Activated T-cell treated with anti-CD3 and anti-CD28 coated beads for 24 hours (primary cell): ENCODE measurements around the gene CKAP2L.

Source experiments
- DNase-seq: peaks from one replicate; pipeline ENCODE4 v3.0.0-alpha.2; 2020; ENCODE audit warnings: low read depth

Gene CKAP2L

GRCh38 chr2:112791693-112792230, 27.4 kb upstream of the CKAP2L start:
- no peak for DNase-seq

GRCh38 chr2:112791019-112791418, 26.6 kb upstream of the CKAP2L start:
- DNase-seq, result no peak

GRCh38 chr2:112790305-112790704, 25.9 kb upstream of the CKAP2L start:
- no peak for DNase-seq

DNA sequence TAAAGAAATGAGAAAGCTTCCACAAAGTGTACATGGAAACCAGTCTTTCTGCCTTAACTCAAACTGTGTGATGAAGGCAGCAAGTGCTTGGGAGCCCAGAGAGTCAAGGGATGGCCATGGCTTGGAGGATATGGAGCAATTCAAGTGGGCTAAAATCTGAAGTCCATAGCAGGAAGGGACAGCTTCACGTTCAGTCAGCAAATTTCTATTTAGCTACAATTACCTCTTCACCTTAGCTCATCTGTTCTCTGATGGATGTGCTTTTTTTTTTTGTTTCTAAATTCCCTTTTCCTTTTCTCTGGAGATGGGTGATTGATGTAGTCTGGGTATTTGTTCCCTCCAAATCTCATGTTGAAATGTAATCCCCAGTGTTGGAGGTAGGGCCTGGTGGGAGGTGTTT, 24.8 kb upstream of the CKAP2L start:
- no peak for DNase-seq

- no peak for DNase-seq
Observed at GRCh38 chr2:112788653-112789052, 24.2 kb upstream of the CKAP2L start.

GRCh38 chr2:112787729-112788393, 23.5 kb upstream of the CKAP2L start:
- DNase-seq, result no peak

GRCh38 chr2:112787294-112787693, 22.9 kb upstream of the CKAP2L start:
- no peak for DNase-seq

GRCh38 chr2:112784199-112785189, 20.1 kb upstream of the CKAP2L start, which contains the start of gene IL1A:
Gene IL1A, minus strand, starts transcription at chr2:112784493. Its CDS starts 723 bp downstream, at chr2:112783770.
- DNase-seq, result no peak

- DNase-seq, result no peak
Observed at GRCh38 chr2:112783187-112783714, 18.8 kb upstream of the CKAP2L start.

GRCh38 chr2:112782234-112782799, 17.9 kb upstream of the CKAP2L start:
- no peak for DNase-seq

- DNase-seq, result no peak
Observed at GRCh38 chr2:112779598-112779997, 15.2 kb upstream of the CKAP2L start.

DNA sequence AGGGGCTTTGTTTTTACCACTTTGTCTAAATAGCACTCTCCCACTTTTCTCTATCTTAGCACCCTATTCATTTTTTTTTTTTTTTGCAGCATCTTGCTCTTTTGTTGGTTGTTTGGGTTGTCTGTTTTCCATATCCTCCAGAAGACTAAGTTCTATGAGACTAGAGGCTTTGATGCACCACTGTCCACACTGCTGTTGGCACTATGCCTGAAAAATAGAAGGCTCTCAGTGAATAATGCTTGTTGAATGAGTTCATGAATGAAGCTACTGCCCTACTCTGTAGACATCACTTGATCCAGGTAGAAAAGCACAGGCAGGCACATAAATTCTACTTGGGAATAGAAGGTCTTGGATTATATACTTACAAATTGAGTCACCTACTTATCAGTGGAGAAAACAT, 12.6 kb upstream of the CKAP2L start:
- no peak for DNase-seq

GRCh38 chr2:112776113-112776512, 11.7 kb upstream of the CKAP2L start:
- DNase-seq, result no peak

DNA sequence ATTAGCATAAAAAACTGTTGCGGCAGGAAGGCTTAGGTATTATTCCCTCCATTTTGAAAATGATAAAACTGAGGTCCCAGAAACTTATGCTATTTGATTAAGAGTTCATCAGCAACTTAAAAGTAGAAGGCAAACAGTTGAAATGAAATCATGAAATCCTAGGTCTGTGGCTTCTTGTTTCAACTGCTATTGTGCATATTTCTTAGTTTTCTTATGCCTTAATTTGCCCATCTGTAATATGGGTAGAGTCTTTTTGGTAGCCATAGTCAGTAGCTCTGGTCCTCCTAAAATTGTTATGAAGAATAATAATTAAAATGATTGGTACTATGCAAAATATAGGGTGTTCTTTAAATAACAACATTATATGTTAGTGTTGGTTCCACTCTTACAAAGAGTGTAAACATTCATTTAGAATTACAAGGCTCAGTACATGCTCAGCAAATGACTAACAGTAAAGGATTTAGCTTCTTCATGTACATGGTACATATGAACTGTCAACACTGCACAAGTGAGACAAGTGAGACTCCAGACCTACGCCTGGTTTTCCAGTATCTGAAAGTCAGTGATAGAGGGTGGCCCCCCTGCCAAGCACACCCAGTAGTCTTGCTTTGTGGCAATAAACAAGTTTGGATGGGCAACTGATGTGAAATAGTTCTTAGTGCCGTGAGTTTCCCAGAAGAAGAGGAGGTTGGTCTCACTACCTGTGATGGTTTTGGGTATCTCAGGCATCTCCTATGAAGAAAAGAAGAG, 10.3 kb upstream of the CKAP2L start:
- DNase-seq, result no peak

- no peak for DNase-seq
Observed at GRCh38 chr2:112773556-112773955, 9.1 kb upstream of the CKAP2L start.

- no peak for DNase-seq
Observed at GRCh38 chr2:112772911-112773475, 8.6 kb upstream of the CKAP2L start.

DNA sequence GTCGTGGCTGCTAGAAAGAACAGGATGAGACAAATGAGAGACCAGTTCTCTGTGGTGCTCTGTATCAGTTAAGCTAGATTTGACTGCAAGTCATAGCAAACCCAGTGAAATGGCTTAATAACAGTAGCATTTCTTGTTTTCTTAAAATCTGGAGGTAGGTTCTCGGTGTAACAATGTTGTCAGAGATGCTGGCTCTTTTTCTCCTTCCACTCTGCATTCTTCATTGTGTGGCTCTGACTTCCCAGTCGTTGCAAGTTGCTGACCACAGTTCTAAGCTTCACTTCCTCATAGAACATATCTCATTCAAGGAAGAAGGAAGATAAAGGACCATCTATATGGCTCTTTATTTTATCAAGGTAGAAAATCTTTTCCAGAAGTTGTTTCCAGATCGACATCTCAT, 7.9 kb upstream of the CKAP2L start:
- no peak for DNase-seq

- DNase-seq, result no peak
Observed at GRCh38 chr2:112768432-112768831, 4.0 kb upstream of the CKAP2L start.

DNA sequence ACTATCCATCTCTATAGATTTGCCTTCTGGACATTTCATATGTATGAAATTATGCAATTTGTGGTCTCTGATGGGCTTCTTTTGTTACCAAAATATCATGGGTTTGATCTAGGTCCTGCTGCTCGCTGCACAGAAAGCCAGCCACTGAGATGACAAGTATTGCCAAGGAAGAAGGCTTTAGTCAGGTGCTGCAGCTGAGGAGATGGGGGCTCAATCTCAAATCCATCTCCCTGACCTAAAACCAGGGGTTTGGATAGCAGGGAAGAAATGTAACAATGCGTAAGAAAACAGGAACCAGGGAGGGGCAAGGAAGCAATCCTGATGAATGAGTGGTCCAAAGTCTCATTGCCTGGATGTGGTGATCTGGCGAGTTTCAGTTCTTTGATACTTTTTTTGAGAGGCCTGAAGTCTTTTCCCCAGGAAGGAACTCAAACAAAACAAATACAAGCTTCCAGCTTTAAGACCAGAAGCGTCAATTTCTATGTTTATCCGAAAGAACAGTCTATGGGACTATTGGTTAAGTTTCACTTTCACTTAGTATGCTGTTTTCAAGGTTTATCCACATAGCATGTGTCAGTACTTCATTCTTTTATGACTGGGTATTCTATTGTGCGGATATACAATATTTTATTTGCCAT, 3.4 kb upstream of the CKAP2L start:
- DNase-seq, result no peak

- no peak for DNase-seq
Observed at GRCh38 chr2:112765251-112765650, 842 bp upstream of the CKAP2L start.

- no peak for DNase-seq
Observed at GRCh38 chr2:112762276-112762675, 2.1 kb downstream of the CKAP2L start.
